LNCAP (cell line): Measurements from ENCODE around the gene ZBTB38.

Experiments used
- CTCF ChIP-seq: fragments of 450-650 bp; IDR thresholded peaks from 2 replicates; pipeline ENCODE4 v1.5.1; 2017; ENCODE audit warnings: mild to moderate bottlenecking

ZBTB38 gene

GRCh38 chr3:141400073-141400971 is 32.0 kb downstream of the ZBTB38 start:
- no peak for TF ChIP-seq CTCF

GRCh38 chr3:141401095-141401494 is 32.8 kb downstream of the ZBTB38 start:
- TF ChIP-seq CTCF = no peak

- no peak for TF ChIP-seq CTCF
Measured at GRCh38 chr3:141401573-141402475, 33.5 kb downstream of the ZBTB38 start.

GRCh38 chr3:141402476-141403171 is 34.3 kb downstream of the ZBTB38 start:
- no peak for TF ChIP-seq CTCF

- no peak for TF ChIP-seq CTCF
Measured at GRCh38 chr3:141403576-141403975, 35.3 kb downstream of the ZBTB38 start.

- no peak for TF ChIP-seq CTCF
Measured at GRCh38 chr3:141405025-141405424, 36.7 kb downstream of the ZBTB38 start.

- no peak for TF ChIP-seq CTCF
Measured at GRCh38 chr3:141405591-141405990, 37.3 kb downstream of the ZBTB38 start.
